HG03354 (cell line): ENCODE results near the gene BCL2A1.

Source experiments
- ATAC-seq: cut with Tn5 transposase; IDR thresholded peaks from one replicate; pipeline ENCODE4 v1.9.1; 2021; ENCODE audit warnings: mild to moderate bottlenecking; ENCODE audit not compliant: unreplicated experiment, poor library complexity, severe bottlenecking

The BCL2A1 gene

GRCh38 chr15:79990280-79990996 lies 19.4 kb upstream of the BCL2A1 start:
- ATAC-seq = no peak

- no peak for ATAC-seq
Observed at GRCh38 chr15:79989682-79990081, 18.7 kb upstream of the BCL2A1 start.

- ATAC-seq = no peak
Observed at GRCh38 chr15:79989183-79989582, 18.2 kb upstream of the BCL2A1 start.

GRCh38 chr15:79988448-79989117 lies 17.6 kb upstream of the BCL2A1 start:
- ATAC-seq = no peak

- ATAC-seq = no peak
Observed at GRCh38 chr15:79987969-79988368, 17.0 kb upstream of the BCL2A1 start.

- no peak for ATAC-seq
Observed at GRCh38 chr15:79987569-79987955, 16.6 kb upstream of the BCL2A1 start.

- no peak for ATAC-seq
Observed at GRCh38 chr15:79981831-79982455, 10.9 kb upstream of the BCL2A1 start.

- peak; percentile 69 for ATAC-seq
Observed at GRCh38 chr15:79978655-79979514, 7.9 kb upstream of the BCL2A1 start.

- ATAC-seq = no peak
Observed at GRCh38 chr15:79978260-79978654, 7.3 kb upstream of the BCL2A1 start.

GRCh38 chr15:79977431-79978054 lies 6.5 kb upstream of the BCL2A1 start:
- ATAC-seq = peak; percentile 53

- no peak for ATAC-seq
Observed at GRCh38 chr15:79973456-79974195, 2.6 kb upstream of the BCL2A1 start.

- no peak for ATAC-seq
Observed at GRCh38 chr15:79972863-79973262, 1.9 kb upstream of the BCL2A1 start.

GRCh38 chr15:79970181-79970580 lies 815 bp downstream of the BCL2A1 start:
- ATAC-seq = no peak

- no peak for ATAC-seq
Observed at GRCh38 chr15:79969146-79969545, 1.9 kb downstream of the BCL2A1 start.

GRCh38 chr15:79967298-79968182 lies 3.5 kb downstream of the BCL2A1 start:
- no peak for ATAC-seq

GRCh38 chr15:79966634-79967297 lies 4.2 kb downstream of the BCL2A1 start:
- ATAC-seq = no peak

- no peak for ATAC-seq
Observed at GRCh38 chr15:79965846-79966630, 5.0 kb downstream of the BCL2A1 start.
